CD4-positive, alpha-beta T cell treated with Interleukin-4 for 4 hours (primary cell): ENCODE data around the gene DLG1.
"Not testable (repeated sequence)": the region's sequence is repeated elsewhere in the genome, so short reads cannot be mapped to it uniquely, and the experiment has no call there.

ENCODE experiments used
- DNase-seq: peaks from one replicate; pipeline ENCODE4 v3.0.0-alpha.2; 2020

The DLG1 gene

DNA sequence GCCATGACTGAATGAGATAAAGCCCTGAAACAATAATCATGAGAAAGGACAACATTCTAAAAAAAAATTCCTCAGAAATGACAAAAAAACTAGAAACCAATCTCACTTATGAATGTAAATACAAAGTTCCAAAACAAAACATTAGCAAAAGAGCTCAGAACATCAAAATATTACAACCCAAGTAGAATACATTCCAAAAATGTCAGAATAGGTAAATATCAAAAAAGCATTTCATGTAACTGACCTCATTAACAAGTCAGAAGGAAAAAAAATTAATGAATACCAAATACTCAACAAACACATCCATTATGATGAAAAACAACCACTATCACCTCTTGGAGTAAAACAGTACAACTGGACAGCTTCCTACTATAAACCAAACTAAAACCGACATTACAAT, 93.1 kb downstream of the DLG1 start:
- no peak for DNase-seq

DNA sequence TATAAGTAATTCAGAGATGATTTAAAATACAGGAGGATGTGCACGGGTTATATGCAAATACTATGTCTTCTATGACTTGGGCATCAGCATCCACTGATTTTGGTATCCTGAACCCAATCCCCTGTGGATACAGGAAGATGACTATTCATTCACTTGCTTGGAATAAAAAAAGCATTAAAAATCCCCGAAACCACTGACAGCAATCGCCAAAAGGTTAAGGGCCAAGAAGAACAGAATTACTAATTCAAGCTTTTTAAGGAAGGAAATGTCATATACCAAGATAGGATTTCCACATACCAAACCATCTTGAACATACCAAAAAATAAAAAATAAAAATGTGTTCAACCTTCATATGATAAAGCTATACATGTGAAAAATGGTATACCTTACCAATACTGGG, 93.7 kb downstream of the DLG1 start:
- DNase-seq: no peak

DNA sequence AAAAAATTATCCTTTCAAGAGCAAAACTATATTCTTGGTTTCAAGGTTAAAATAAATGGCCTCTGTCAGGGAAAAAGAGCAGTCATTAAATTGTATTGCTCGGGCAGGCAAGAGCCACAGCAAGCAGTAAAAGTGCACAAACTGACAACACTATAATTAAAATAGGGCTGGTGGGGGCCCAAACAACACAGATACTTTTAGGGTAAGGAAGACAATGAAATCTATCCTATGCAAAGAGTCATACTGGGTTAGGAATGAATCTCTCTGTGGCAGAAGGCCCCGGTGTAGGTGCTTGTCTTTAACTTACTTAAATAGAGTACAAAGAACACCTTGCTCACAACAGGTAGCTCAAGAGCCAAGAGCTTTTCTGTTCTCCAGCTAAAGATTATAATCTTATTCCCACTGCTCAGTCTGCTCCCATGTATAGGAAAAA, 94.7 kb downstream of the DLG1 start:
- DNase-seq: no peak

DNA sequence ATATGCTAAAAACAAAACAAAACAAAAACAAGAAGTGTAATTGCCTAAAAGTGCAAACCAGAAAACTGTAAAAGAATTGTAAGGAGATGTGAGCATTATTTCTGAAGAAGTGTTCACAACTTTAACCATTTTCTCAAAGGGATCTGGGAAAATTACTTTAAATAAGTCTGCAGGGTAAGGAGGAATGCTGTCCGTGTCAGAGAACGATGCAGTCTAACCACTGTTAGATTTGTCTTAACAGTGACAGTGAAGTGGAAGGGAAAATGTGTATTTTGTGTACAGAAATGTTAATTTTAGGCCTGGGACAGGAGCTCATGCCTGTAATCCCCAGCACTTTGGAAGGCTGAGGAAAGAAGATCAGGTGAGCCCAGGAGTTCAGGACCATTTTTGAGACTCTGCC, 95.7 kb downstream of the DLG1 start:
- DNase-seq: no peak

DNA sequence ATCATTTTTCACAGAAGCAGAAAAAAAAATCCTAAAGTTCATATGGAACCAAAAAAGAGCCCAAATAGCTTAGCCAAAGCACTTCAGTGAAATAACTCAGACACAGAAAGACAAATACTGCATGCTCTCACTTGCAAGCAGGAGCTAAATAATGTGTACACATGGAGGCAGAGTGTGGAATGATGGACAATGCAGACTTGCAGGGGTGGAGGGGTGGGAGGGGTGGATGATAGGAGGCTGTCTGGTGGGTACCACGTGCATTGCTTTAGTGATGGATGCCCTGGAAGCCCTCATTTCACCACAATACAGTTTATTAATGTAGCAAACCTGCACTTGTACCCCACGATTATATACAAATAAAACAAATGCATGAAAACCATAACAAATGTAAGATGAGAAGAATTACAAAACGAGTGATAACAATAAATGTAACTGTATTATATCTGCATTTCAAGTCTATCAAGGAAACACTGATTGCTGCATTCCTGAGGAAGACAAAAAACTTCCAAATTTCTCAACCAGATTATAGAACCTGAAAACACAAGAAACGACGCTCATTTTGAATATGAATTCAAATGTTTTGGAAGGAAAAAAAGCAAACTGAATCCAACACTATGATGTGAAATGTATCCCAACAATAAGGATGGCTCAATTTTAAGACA, 96.5 kb downstream of the DLG1 start:
- DNase-seq: no peak

DNA sequence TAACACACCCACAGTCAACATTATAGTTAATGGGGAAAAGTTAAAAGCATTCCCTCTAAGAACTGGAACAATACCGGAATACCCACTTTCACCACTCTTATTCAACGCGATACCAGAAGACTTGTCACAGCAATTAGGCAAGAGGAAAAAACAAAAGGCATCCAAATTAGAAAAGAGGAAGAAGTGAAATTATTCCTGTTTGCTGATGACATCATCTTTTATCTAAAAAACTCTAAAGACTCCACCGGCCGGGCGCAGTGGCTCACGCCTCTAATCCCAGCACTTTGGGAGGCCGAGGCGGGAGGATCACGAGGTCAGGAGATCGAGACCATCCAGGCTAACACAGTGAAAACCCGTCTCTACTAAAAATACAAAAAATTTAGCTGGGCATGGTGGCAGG, 97.6 kb downstream of the DLG1 start:
- not testable (repeated sequence) for DNase-seq

DNA sequence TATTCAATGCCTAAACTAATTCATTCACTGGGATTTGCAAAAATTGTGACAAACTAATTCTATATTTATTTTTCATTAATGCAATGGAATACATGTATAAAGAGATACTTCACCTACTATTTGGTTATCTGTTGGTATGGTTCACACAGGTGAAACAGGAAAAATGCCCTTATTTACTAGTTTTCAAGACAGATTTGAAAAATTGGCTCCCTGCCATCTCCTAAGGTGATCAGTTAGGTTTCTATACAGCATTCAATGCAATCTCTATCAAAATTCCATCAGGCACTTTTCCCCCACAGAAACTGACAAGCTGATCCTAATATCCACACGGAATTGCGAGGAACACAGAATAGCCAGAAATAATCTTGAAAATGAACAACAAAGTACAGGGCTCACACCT, 101.1 kb downstream of the DLG1 start:
- no peak for DNase-seq

DNA sequence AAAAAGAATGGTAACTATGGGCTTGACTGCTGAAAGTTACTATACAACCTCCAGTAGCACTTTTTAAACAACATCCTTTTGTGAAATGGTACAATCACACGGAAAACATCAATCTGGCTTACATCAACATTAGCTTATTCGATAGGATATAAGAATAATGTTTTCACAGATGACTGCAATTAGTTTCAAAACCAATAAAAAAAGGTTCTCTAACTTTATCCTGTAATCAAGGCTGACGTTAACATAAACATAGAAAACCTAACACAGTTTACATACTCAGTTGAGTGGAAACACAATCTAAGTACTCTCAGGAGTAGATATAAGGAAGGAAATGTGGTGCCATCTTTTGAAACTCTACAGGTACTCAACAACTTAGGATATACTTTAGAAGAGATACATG, 102.2 kb downstream of the DLG1 start:
- DNase-seq: no peak

DNA sequence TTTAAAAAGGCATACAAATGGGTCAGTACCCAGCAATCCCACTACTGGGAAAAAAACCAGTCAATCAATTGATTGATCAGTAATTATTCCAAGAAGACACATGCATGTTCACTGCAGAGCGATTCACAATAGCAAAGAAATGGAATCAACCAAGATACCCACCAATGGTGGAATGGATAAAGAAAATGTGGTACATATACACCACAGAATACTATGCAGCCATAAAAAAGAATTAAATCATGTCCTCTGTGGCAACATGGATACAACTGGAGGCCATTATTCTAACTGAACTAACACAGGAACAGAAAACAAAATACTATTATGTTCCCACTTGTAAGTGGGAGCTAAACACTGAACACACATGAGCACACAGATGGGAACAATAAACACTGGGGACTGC, 103.1 kb downstream of the DLG1 start:
- DNase-seq: no peak

DNA sequence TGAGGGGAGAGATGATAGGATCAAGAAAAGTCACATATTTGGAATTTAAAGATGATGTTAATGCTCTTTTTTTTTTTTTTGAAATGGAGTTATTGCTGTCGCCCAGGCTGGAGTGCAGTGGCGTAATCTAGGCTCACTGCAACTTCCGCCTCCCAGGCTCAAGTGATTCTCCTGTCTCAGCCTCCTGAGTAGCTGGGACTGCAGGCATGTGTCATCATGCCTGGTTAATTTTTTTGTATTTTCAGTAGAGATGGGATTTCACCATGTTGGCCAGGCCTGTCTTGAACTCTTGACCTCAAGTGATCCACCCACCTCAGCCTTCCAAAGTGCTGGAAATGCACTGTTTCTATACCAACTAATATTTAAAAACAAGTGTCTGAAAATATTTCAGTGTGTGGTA, 104.7 kb downstream of the DLG1 start:
- DNase-seq: not testable (repeated sequence)

DNA sequence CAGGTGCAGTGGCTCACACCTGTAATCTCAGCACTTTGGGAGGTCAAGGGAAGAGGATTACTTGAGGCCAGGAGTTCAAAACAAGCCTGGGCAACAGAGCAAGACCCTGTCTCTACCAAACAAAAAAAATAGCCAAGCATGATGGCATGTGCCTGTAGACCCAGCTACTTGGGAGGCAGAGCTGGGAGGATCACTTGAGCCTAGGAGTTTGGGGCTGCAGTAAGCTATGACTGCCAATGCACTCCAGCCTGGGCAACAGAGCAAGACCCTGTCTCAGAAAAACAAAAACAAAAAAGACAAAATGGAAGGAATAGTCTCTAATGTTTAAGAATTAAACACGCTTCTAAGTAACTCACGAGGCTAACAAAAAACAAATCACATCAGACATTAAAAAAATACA, 106.5 kb downstream of the DLG1 start:
- no peak for DNase-seq

DNA sequence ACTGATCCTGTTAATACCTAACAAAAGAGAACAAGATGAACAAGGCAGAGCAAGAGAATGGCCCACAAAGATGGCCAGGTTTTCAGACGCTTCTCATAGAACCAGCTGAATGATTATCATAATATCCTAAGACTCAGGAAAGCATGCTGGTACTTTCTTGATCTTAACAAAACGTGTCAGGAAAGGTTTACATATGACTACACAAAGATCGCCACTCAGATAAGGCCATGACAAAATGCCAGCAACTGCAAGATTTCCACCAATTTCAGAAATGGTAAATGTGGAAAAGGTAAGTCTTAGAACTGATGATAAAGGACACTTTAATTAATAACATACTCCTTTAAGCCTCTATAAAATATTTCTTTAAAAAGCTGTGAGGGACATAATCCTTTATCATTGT, 108.8 kb downstream of the DLG1 start:
- DNase-seq: no peak

DNA sequence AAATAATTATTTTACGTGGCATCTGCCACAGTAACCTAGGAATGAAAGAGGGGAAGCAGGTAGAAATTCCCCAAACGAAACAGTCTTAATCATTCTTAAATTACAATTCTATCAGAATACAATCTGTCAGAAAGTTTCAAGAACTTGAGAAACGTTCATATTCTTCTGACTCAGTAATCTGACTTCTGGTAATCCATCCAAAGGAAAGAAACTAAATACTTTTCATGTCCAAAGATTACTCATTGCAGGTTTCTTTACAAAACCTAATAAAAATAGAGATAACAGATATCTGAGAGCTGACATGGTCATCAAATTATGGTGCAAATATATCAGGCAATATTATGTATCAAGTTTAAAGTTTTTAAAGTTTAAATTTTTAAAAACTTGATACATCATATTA, 109.4 kb downstream of the DLG1 start:
- DNase-seq: no peak

DNA sequence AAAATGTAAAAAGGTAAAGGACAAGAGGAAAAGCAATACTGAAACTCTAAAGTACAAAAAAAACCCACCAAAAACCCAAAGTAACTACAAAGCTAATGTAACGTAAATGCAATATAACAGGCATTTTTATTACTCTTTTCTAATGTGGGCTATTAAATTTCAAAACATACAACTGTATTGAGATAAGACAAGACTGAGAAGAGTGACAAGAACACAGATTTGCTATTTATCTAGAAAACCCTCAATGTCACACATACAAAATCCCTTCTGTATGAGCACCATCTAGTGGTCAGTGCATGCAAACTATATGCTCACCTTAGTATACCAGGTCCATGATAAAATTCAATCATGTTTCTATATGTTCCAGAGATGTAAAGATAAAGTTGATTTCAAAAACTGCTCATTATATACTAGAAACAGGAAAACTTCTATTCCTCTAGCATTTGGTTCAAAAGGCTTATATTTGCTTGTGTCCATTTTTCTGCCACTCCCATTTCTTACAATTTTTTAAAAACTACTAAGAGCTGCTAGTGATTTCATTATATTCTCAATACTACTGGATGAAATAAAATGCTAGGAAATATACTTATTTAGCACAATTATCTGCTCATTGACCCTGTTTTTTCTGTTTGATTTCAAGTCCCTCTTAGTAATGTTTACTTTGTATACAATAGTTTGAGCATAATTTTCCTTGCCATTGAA, 111.4 kb downstream of the DLG1 start:
- DNase-seq: peak; percentile 59

DNA sequence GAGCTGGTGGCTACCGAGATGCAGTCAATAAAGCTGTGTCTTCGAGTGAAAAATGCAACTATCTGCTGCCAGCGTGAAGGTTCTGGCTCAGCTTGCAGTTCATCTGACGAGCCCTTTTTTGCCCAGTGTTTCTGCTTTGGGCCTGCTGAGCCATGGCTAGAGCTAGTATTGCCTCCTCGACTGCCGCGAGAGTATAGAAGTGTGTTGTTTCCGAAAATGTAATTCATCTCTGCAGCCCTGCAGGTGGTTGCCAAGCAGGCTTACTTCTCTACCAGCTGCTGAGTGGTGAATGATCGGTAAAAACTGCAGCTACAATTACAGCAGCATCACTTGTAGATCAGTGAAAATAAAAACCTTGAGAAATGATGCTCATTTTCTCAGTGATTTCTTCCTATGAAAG, 114.8 kb downstream of the DLG1 start:
- DNase-seq: no peak

DNA sequence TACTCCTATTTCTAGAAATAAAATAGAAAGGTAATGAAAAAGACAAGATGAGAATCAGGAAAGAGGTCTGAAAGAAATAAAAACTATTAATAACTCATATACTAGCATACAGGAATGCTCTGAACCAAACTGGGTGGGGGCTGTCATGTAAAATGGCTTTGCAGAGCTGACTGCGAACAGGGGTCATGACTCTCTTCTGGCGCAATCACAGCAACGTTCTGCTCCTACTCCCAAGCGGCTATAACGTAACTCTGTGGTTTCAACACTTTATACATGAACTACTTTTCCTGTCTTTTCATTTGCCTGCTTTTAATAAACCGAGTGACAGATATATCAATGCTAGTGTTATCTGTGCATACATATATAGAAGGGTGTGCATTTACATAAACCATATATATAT, 116.7 kb downstream of the DLG1 start:
- DNase-seq: no peak

DNA sequence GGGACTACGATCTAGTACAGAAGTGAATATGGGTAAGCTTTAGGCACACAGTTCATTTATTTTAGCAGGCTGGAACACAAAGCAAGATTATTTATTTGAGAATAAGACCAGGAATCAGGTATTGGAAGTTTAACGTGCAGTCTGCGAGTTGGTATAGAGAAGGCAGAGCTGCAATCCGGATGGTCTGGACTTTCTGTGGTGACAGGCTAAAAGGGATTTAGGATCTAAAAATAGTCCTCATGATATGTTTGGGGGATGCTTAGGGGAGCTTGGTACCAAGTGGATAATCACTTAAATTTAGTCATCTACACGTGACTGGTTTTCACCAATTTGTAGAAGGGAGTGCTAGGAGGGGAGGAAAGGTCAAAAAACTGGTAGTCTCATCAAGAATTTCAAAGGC, 119.4 kb downstream of the DLG1 start:
- DNase-seq: no peak

DNA sequence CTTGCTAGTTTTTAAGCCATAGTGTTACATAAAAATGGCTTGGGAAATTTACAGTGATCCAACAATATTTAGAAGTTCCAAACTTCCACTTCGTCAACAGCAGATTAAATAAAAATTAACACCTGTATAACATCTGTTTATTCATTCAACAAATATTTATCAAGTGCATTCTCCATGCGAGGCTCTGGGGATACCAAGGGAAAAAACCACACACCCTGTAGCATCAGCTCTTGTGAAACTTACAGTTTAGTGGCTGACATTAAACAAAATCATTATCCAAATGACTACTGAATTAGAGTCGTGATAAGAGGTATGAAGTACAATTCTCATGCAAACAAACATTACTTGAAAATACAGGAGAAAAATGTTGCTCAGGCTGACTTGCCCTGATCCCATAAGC, 122.9 kb downstream of the DLG1 start:
- DNase-seq: no peak

DNA sequence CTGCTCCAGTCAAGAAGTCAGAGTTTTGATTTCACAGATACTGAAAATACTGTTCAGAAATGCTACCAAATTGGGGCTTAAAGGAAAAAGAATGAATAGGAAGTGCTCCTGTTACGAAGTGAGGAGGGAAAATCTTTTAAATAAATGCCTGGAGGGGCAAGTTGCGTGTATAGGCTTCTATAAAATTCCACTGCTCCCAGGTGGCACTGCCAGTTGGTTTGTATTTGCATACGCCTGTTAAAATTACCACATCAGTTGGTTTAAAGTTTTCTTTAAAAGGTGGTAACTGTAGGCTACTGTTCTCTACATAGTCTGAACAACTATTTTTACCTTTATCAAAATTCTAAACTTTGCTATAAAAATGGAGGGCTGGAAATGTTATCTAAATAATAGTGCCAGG, 123.5 kb downstream of the DLG1 start:
- no peak for DNase-seq

DNA sequence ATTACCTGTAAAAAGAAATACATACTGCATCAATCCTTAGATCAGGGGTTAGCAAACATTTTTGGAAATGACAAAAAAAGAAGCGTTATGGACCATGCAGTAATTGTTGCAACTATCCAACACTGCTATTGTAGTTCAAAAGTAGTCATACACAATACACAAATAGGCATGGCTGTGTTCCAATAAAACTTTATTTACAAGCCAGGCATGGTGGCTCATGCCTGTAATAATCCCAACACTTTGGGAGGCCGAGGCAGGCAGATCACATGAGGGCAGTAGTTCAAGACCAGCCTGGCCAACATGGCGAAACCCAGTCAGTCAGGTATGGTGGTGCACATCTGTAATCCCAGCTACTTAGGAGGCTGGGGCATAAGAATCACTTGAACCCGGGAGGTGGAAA, 124.8 kb downstream of the DLG1 start:
- DNase-seq: no peak

DNA sequence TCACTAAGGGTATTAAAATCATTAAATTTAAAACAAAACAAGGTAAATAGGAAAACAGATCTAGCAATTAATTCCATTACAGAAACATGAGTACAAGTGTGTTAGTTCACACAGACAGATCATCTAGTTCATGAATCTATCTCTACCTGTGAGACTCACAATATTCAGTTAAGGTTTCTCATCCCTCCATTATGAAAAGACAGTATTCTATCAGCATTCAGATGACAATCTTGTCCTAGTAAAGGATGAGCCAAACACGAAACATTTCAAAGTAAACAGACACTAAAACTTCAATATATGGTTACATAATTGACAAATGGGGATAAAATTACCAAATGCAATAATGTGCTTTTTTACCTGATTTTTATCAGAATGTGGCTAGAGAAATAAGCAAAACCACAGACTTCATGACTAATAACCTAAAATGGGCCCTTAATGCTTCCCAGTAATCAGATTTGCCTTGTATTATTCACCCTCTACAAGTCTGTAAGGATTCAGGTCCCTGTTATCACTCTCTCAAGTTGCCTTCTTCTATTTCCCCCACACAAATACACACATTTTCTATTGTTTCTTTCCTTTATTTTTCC, 126.8 kb downstream of the DLG1 start:
- DNase-seq: no peak

DNA sequence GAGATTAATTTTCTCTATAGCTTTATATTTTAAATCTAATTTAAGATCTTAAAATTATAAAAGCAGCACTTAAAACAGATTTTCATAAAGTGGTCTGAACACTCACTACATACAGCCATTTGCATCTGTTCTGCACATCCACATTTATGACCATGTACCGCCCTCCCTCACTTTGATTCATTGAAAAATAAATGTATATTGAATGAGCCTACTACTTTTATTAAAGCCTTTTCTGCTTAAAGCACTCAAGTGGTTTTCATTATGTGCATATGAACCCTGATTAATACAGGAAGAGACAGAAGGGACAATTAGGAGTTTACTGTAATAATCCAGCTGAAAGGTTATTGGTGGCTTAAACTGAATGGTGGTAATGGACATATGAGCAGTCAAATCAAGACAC, 129.4 kb downstream of the DLG1 start:
- no peak for DNase-seq

DNA sequence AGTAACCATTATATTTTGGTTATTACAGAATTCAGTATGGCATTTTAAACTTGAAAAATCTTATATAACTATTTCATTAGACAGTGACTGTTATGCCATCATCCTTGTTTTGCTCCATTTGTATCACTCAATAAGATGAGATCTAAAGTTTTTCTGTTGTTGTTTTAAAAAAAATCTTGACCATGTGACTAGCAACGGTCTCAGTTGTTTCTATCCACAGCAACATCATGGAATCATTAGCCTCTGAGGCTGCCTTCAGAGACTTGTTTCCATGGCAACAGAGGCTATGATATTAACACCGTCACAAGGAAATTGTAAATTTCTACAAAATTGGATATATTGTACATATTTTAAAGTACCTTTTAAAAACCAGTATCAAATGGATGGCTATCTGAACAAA, 129.8 kb downstream of the DLG1 start:
- peak; percentile 59 for DNase-seq

DNA sequence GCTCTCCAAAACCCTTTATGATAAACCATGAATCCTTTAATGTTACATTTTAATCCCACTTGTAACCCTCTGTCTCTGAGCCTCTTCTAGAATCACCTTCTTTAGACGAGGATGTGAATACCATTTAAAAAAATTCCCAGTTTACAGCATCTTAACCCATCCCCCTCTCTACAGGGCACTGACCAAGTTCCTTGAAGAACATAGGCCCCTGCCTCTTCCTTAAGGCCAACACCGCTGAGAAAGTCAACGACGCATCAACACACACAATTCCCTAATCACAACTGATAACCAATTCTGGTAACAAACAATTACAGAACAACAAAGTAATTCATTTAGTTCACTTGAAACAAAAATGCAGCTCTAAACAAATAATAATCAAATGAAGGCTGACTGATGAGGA, 130.3 kb downstream of the DLG1 start:
- no peak for DNase-seq

DNA sequence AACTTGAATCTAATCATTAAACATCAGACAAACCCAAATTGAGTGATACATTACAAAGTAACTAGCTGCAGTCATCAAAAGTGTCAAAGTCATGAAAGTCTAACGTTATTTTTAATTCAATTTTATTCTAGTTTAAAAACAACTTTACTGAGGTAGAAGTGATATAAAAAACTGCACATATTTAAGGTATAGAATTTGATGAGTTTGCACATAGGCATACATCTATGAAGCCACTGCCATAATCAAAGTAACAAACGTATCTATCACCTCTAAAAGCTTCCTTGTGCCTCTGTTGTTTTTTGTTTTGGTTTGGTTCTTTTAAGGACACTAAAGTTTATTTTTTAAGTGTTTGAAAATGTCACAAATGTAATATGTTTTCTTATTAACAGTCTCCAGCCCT, 130.9 kb downstream of the DLG1 start:
- DNase-seq: no peak
